Karpas-422 (cell line): ENCODE measurements around the gene NPEPL1. TPM values are rescaled to one million over a fixed set of nuclear protein-coding genes. Genes with fewer than 3 reads are reported as not detected.
"Not testable (repeated sequence)": the region's sequence is repeated elsewhere in the genome, so short reads cannot be mapped to it uniquely, and the experiment has no call there.

Experiments used
- DNase-seq: peaks from one replicate; pipeline ENCODE4 v3.0.0-alpha.2; 2015
- H2AFZ ChIP-seq: fragments of 200-600 bp; sonication (generic); 2 replicates; pipeline ENCODE4 v1.6.1; 2014; ENCODE audit warnings: antibody characterized with exemption, low read length, mixed read lengths
- H3K27ac ChIP-seq: fragments of 200-600 bp; sonication (generic); 2 replicates; pipeline ENCODE4 v1.5.1; 2014; ENCODE audit warnings: mild to moderate bottlenecking, low read length, moderate library complexity
- H3K27me3 ChIP-seq: fragments of 200-600 bp; sonication (generic); 2 replicates; pipeline ENCODE4 v1.6.1; 2014; ENCODE audit warnings: low read length, mixed read lengths
- H3K36me3 ChIP-seq: fragments of 200-600 bp; sonication (generic); 2 replicates; pipeline ENCODE4 v1.6.1; 2014; ENCODE audit warnings: low read length, mixed read lengths; ENCODE audit not compliant: insufficient read depth
- H3K4me1 ChIP-seq: fragments of 200-600 bp; sonication (generic); 2 replicates; pipeline ENCODE4 v1.6.1; 2014; ENCODE audit warnings: mild to moderate bottlenecking, low read length, mixed read lengths
- H3K4me2 ChIP-seq: fragments of 200-600 bp; sonication (generic); 2 replicates; pipeline ENCODE4 v1.6.1; 2014; ENCODE audit warnings: low read length, low read depth, mild to moderate bottlenecking; ENCODE audit not compliant: poor library complexity, severe bottlenecking
- H3K4me3 ChIP-seq: fragments of 200-600 bp; sonication (generic); 2 replicates; pipeline ENCODE4 v1.5.1; 2014; ENCODE audit warnings: mild to moderate bottlenecking, antibody characterized with exemption, low read length, mixed read lengths
- H3K79me2 ChIP-seq: fragments of 200-600 bp; sonication (generic); 2 replicates; pipeline ENCODE4 v1.6.1; 2014; ENCODE audit warnings: mild to moderate bottlenecking, low read length, mixed read lengths
- H3K9ac ChIP-seq: fragments of 200-600 bp; sonication (generic); 2 replicates; pipeline ENCODE4 v1.6.0; 2014; ENCODE audit warnings: low read length
- H3K9me2 ChIP-seq: fragments of 200-600 bp; sonication (generic), shearing (Covaris generic); replicated peaks from 2 replicates; pipeline ENCODE4 v1.6.0; 2014; ENCODE audit warnings: mild to moderate bottlenecking, low read length, moderate library complexity; ENCODE audit not compliant: insufficient read depth
- H3K9me3 ChIP-seq: fragments of 300-700, 200-600 bp; sonication (generic); 2 replicates; pipeline ENCODE4 v1.6.1; 2014; ENCODE audit warnings: low read length, mixed read lengths
- H4K20me1 ChIP-seq: fragments of 200-600 bp; sonication (generic); 2 replicates; pipeline ENCODE4 v1.6.1; 2014; ENCODE audit warnings: mild to moderate bottlenecking, antibody characterized with exemption, low read length, low read depth; ENCODE audit not compliant: insufficient read depth
- total RNA-seq: library from RNA; depleted of rRNA; stranded (reverse); fragments of >200 nt; shearing (Covaris generic); gene quantifications from 2 replicates; pipeline ENCODE4 v1.2.3, GENCODE V29; 2014; ENCODE audit warnings: low replicate concordance

NPEPL1 gene
- total RNA-seq, 1 experiment from 2014 or later = 16.8 TPM

DNA sequence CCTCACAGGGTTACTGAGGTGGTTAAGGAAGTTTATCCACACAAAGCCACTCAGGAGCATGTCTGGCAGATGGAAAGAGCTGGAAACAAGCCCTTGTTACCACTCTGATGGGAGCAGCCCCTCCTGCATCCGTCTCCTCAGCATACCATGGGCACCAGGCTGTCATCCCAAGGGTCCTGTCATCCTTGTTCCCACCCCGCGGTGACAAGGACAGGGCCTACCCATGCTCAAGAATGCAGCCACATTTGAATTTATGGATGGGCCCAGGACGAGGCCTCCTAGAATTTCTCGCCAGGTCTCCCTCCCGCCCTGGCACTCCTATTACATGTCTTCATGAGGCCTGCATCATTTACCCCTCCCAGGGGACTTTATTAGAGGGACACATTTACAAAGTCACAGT, 60.0 kb downstream of the NPEPL1 start:
- no peak overlapping the region for H3K27ac ChIP-seq
- H4K20me1 ChIP-seq = no peaks in the 10 kb centered on the region
- H3K27me3 ChIP-seq = no peaks in the 10 kb centered on the region
- no peak for DNase-seq
- no peaks in the 10 kb centered on the region for H3K9me3 ChIP-seq
- no peaks in the 10 kb centered on the region for H3K79me2 ChIP-seq
- no peaks in the 10 kb centered on the region for H3K4me1 ChIP-seq
- H3K9me2 ChIP-seq = no peaks in the 10 kb centered on the region
- H3K9ac ChIP-seq = no peak overlapping the region
- no peak overlapping the region for H3K4me2 ChIP-seq
- no peak overlapping the region for H2AFZ ChIP-seq
- H3K4me3 ChIP-seq = no peak overlapping the region
- no peaks in the 10 kb centered on the region for H3K36me3 ChIP-seq

DNA sequence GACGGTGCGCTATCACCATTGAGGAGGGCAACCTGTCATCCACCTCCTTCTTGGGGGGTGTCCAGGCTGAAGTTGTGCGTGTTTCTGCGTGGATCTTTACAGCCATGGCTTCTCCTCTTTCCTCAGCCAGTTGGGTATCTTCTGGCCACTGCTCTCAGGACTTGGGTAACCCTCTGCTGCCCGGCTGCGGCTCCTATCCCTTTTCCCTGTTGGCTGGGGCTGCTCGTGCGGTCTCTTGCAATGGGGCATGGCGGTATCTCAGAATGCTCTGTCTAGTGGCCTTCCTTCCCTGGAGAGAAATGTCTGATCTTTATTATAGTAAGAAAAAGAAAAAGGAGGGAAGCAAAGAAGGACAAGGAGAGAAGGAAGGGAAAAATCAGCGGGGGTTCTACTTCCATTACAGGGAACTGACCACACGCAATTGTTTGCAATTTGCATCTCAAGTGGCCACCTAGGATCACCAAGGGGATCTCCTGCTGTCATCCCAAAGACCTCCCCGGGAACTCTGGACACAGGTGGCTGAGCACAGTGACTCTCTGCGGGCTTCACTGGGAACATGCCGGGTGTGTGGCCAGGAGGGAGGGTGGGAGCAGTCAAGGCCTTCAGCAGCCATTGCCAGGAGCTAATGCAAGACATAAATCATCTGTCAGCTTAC, 60.8 kb downstream of the NPEPL1 start:
- H3K4me2 ChIP-seq = no peak overlapping the region
- H3K27ac ChIP-seq = no peak overlapping the region
- H3K4me3 ChIP-seq = no peak overlapping the region
- H3K9me2 ChIP-seq = no peaks in the 10 kb centered on the region
- no peak overlapping the region for H3K9ac ChIP-seq
- no peaks in the 10 kb centered on the region for H3K4me1 ChIP-seq
- no peaks in the 10 kb centered on the region for H3K27me3 ChIP-seq
- no peak overlapping the region for H2AFZ ChIP-seq
- no peak for DNase-seq
- H3K9me3 ChIP-seq = no peaks in the 10 kb centered on the region
- H3K36me3 ChIP-seq = no peaks in the 10 kb centered on the region
- H4K20me1 ChIP-seq = no peaks in the 10 kb centered on the region
- H3K79me2 ChIP-seq = no peaks in the 10 kb centered on the region

- H3K79me2 ChIP-seq = no peaks in the 10 kb centered on the region
- no peak for DNase-seq
- H3K4me2 ChIP-seq = no peak overlapping the region
- no peaks in the 10 kb centered on the region for H3K36me3 ChIP-seq
- H3K27me3 ChIP-seq = no peaks in the 10 kb centered on the region
- H3K9me2 ChIP-seq = no peaks in the 10 kb centered on the region
- H3K4me1 ChIP-seq = no peaks in the 10 kb centered on the region
- H3K9me3 ChIP-seq = no peaks in the 10 kb centered on the region
- no peak overlapping the region for H3K4me3 ChIP-seq
- no peak overlapping the region for H2AFZ ChIP-seq
- H3K9ac ChIP-seq = no peak overlapping the region
- H4K20me1 ChIP-seq = no peaks in the 10 kb centered on the region
- H3K27ac ChIP-seq = no peak overlapping the region
These were observed 61.4 kb downstream of the NPEPL1 start for GRCh38 chr20:58753922-58754551.

GRCh38 chr20:58754584-58754983, 62.0 kb downstream of the NPEPL1 start:
- no peaks in the 10 kb centered on the region for H4K20me1 ChIP-seq
- H3K79me2 ChIP-seq = no peaks in the 10 kb centered on the region
- no peaks in the 10 kb centered on the region for H3K9me2 ChIP-seq
- H3K4me2 ChIP-seq = no peak overlapping the region
- H3K4me1 ChIP-seq = no peaks in the 10 kb centered on the region
- H3K27ac ChIP-seq = no peak overlapping the region
- no peak overlapping the region for H3K4me3 ChIP-seq
- no peak overlapping the region for H3K9ac ChIP-seq
- H2AFZ ChIP-seq = no peak overlapping the region
- no peaks in the 10 kb centered on the region for H3K27me3 ChIP-seq
- no peaks in the 10 kb centered on the region for H3K9me3 ChIP-seq
- no peaks in the 10 kb centered on the region for H3K36me3 ChIP-seq
- no peak for DNase-seq

DNA sequence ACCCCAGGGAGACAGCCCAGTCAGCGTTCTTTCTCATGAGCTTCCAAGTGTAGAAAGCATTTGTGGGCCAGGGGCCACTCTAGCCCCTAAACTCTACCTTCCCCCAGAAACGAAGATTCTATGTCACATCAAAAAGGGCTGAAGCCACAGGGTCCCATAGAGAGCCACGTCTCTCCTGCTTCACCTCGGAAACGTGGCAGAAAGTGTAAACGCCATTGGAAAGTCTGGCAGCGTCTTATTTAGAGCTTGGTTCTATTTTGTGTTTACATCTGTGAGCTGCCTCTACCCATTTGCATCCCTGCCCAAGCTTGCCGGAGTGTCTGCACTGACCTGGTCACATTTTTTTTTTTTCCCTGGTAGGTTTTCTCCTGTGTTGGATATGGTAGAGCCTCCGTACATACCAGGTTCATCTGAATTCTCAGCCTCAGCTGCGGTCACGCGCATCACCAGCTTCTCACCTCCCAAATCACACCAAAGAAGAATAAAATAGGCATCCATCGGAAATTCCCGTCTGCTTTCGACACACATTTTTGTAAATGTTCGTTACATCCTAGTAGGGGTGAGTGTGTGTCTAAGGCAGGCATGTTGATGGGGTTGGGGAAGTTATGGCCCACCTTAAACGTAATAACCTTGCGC, 62.6 kb downstream of the NPEPL1 start:
- Histone ChIP-seq H3K9me3 (no peaks in the 10 kb centered on the region), H3K36me3 (no peaks in the 10 kb centered on the region), H3K4me1 (no peaks in the 10 kb centered on the region), H3K4me2 (no peak overlapping the region), H3K27me3 (no peaks in the 10 kb centered on the region), H3K9me2 (no peaks in the 10 kb centered on the region), H4K20me1 (no peaks in the 10 kb centered on the region), H3K4me3 (no peak overlapping the region), H3K27ac (no peak overlapping the region), H3K79me2 (no peaks in the 10 kb centered on the region), H3K9ac (no peak overlapping the region), H2AFZ (no peak overlapping the region)
- DNase-seq = no peak

- no peak overlapping the region for H2AFZ ChIP-seq
- no peak overlapping the region for H3K4me2 ChIP-seq
- H4K20me1 ChIP-seq = no peaks in the 10 kb centered on the region
- H3K4me3 ChIP-seq = no peak overlapping the region
- H3K9me2 ChIP-seq = no peaks in the 10 kb centered on the region
- no peak overlapping the region for H3K9ac ChIP-seq
- no peaks in the 10 kb centered on the region for H3K27me3 ChIP-seq
- H3K9me3 ChIP-seq = no peaks in the 10 kb centered on the region
- no peaks in the 10 kb centered on the region for H3K79me2 ChIP-seq
- no peak overlapping the region for H3K27ac ChIP-seq
- no peak for DNase-seq
- no peaks in the 10 kb centered on the region for H3K36me3 ChIP-seq
- no peaks in the 10 kb centered on the region for H3K4me1 ChIP-seq
These were observed 63.3 kb downstream of the NPEPL1 start for GRCh38 chr20:58755766-58756449.

DNA sequence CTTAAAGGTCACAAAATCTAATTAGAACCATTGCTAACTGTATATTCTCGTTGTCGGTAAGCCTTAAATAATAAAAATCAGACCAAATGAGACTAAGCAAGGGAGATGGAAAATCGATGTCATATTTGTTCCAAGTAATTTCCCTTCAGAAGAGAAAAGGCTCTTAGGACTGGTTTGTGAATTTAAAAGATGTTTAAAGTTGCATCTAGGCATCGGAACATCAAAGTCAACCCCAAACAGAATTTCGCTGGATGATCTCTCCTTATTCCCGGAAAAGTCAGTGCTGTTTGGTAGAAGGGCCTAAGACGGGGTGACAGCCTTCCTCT, 63.8 kb downstream of the NPEPL1 start:
- Histone ChIP-seq H3K4me2 (no peak overlapping the region), H3K9me2 (no peaks in the 10 kb centered on the region), H4K20me1 (no peaks in the 10 kb centered on the region), H3K9me3 (no peaks in the 10 kb centered on the region), H2AFZ (no peak overlapping the region), H3K27me3 (no peaks in the 10 kb centered on the region), H3K4me1 (no peaks in the 10 kb centered on the region), H3K36me3 (no peaks in the 10 kb centered on the region), H3K79me2 (no peaks in the 10 kb centered on the region), H3K9ac (no peak overlapping the region), H3K4me3 (no peak overlapping the region), H3K27ac (no peak overlapping the region)
- DNase-seq = no peak

- H3K79me2 ChIP-seq, H3K36me3 ChIP-seq, H3K9ac ChIP-seq, H3K4me2 ChIP-seq, H2AFZ ChIP-seq, DNase-seq, H4K20me1 ChIP-seq, H3K9me3 ChIP-seq, H3K4me3 ChIP-seq, H3K27me3 ChIP-seq, H3K4me1 ChIP-seq, H3K9me2 ChIP-seq, H3K27ac ChIP-seq: not testable (repeated sequence)
These were observed 65.0 kb downstream of the NPEPL1 start for GRCh38 chr20:58757647-58758046.
